WTC11 (cell line): ENCODE data around the gene ST6GALNAC3. TPM values are rescaled to one million over a fixed set of nuclear protein-coding genes. Genes with fewer than 3 reads are reported as not detected.

Experiments
- ATAC-seq: fragments of 200-7000 bp; cut with Tn5 transposase; 2 replicates; pipeline ENCODE4 v1.10.0; 2021; ENCODE audit warnings: mild to moderate bottlenecking, moderate library complexity
- CTCF ChIA-PET: fragments of 300-600 bp; sonication (Branson Sonifier 250); formaldehyde crosslinking; loops from one replicate; lab custom pipeline; 2021; ENCODE audit warnings: antibody characterized with exemption; lab: Charles Lee
- POLR2A ChIA-PET: fragments of 350-600 bp; sonication (Branson Sonifier 250); formaldehyde crosslinking; loops from one replicate; lab custom pipeline; 2021; ENCODE audit warnings: antibody characterized with exemption; lab: Charles Lee
- DNase-seq: peaks from one replicate; pipeline ENCODE4 v3.0.0; 2021; ENCODE audit warnings: low spot score
- H3K27ac Mint-ChIP-seq: 2 replicates; pipeline ENCODE4 v1.8.0; 2021; ENCODE audit warnings: mixed read lengths
- H3K27me3 Mint-ChIP-seq: 2 replicates; pipeline ENCODE4 v1.8.0; 2021; ENCODE audit warnings: low read depth, mild to moderate bottlenecking, moderate library complexity, mixed read lengths
- H3K36me3 Mint-ChIP-seq: 2 replicates; pipeline ENCODE4 v1.8.0; 2021; ENCODE audit warnings: mixed read lengths
- H3K4me1 Mint-ChIP-seq: 2 replicates; pipeline ENCODE4 v1.8.0; 2022; ENCODE audit warnings: mixed read lengths
- H3K4me3 Mint-ChIP-seq: 2 replicates; pipeline ENCODE4 v1.8.0; 2021; ENCODE audit warnings: mild to moderate bottlenecking, moderate library complexity, mixed read lengths
- H3K9me3 Mint-ChIP-seq: 2 replicates; pipeline ENCODE4 v1.8.0; 2021; ENCODE audit warnings: mixed read lengths
- ATF1 ChIP-seq: sonication (generic); formaldehyde crosslinking; IDR thresholded peaks from 2 replicates; pipeline ENCODE4 v1.8.1; 2023; ENCODE audit warnings: mild to moderate bottlenecking, moderate library complexity, missing genetic modification reagents
- JUN ChIP-seq: sonication (generic); formaldehyde crosslinking; IDR thresholded peaks from 2 replicates; pipeline ENCODE4 v1.8.0; 2023; ENCODE audit warnings: mild to moderate bottlenecking, missing genetic modification reagents
- KAT7 ChIP-seq: sonication (generic); formaldehyde crosslinking; IDR thresholded peaks from 2 replicates; pipeline ENCODE4 v1.8.1; 2023; ENCODE audit warnings: missing genetic modification reagents, mild to moderate bottlenecking, borderline replicate concordance
- NFATC4 ChIP-seq: fragments of 250-450 bp; sonication (Bioruptor Pico); IDR thresholded peaks from 2 replicates; pipeline ENCODE4 v1.9.0; 2021; ENCODE audit warnings: mild to moderate bottlenecking
- OVOL2 ChIP-seq: fragments of 250-450 bp; sonication (Bioruptor Pico); IDR thresholded peaks from 2 replicates; pipeline ENCODE4 v1.9.0; 2021; ENCODE audit warnings: mild to moderate bottlenecking, borderline replicate concordance
- RELA ChIP-seq: sonication (generic); formaldehyde crosslinking; IDR thresholded peaks from 2 replicates; pipeline ENCODE4 v1.8.1; 2022; ENCODE audit warnings: missing genetic modification reagents, mild to moderate bottlenecking, borderline replicate concordance
- TEAD4 ChIP-seq: sonication (generic); formaldehyde crosslinking; IDR thresholded peaks from 2 replicates; pipeline ENCODE4 v1.8.0; 2022; ENCODE audit warnings: mild to moderate bottlenecking, missing genetic modification reagents
- TP53 ChIP-seq: sonication (generic); formaldehyde crosslinking; IDR thresholded peaks from 2 replicates; pipeline ENCODE4 v1.8.1; 2023; ENCODE audit warnings: mild to moderate bottlenecking, missing genetic modification reagents
- ZNF219 ChIP-seq: sonication (generic); formaldehyde crosslinking; IDR thresholded peaks from 2 replicates; pipeline ENCODE4 v1.8.0; 2023; ENCODE audit warnings: missing genetic modification reagents, mild to moderate bottlenecking, borderline replicate concordance
- ZNF317 ChIP-seq: sonication (generic); formaldehyde crosslinking; IDR thresholded peaks from 2 replicates; pipeline ENCODE4 v1.8.1; 2023; ENCODE audit warnings: low read depth, mild to moderate bottlenecking, moderate library complexity, missing genetic modification reagents, borderline replicate concordance
- ZNF416 ChIP-seq: fragments of 250-450 bp; sonication (Bioruptor Pico); IDR thresholded peaks from 2 replicates; pipeline ENCODE4 v1.9.0; 2021; ENCODE audit warnings: mild to moderate bottlenecking, inconsistent platforms
- total RNA-seq: library from RNA; stranded (reverse); gene quantifications from 3 replicates; pipeline ENCODE4 v1.2.3, GENCODE V29; 2021
- TF ChIP-seq, protein P1 (sequence below): sonication (generic); formaldehyde crosslinking; IDR thresholded peaks from 2 replicates; pipeline ENCODE4 v1.8.0; 2022; ENCODE audit warnings: mild to moderate bottlenecking, missing genetic modification reagents
- TF ChIP-seq, protein P2 (sequence below): sonication (generic); formaldehyde crosslinking; conservative IDR thresholded peaks from 2 replicates; pipeline ENCODE4 v1.8.1; 2023; ENCODE audit warnings: mild to moderate bottlenecking, low read depth, missing genetic modification reagents, moderate library complexity
- TF ChIP-seq, protein P3 (sequence below): sonication (generic); formaldehyde crosslinking; IDR thresholded peaks from 2 replicates; pipeline ENCODE4 v1.8.1; 2022; ENCODE audit warnings: missing genetic modification reagents, borderline replicate concordance
- TF ChIP-seq, protein P4 (sequence below): sonication (generic); formaldehyde crosslinking; IDR thresholded peaks from 2 replicates; pipeline ENCODE4 v1.8.0; 2022; ENCODE audit warnings: mild to moderate bottlenecking, missing genetic modification reagents
- TF ChIP-seq, protein P5 (sequence below): sonication (generic); formaldehyde crosslinking; IDR thresholded peaks from 2 replicates; pipeline ENCODE4 v1.8.1; 2022; ENCODE audit warnings: low read depth, mild to moderate bottlenecking, moderate library complexity, missing genetic modification reagents, borderline replicate concordance
- TF ChIP-seq, protein P6 (sequence below): sonication (generic); formaldehyde crosslinking; IDR thresholded peaks from 2 replicates; pipeline ENCODE4 v1.8.0; 2023; ENCODE audit warnings: missing genetic modification reagents
- TF ChIP-seq, protein P7 (sequence below): sonication (generic); formaldehyde crosslinking; IDR thresholded peaks from 2 replicates; pipeline ENCODE4 v1.8.0; 2022; ENCODE audit warnings: mild to moderate bottlenecking, missing genetic modification reagents
- TF ChIP-seq, protein P8 (sequence below): fragments of 250-450 bp; sonication (Bioruptor Pico); IDR thresholded peaks from 2 replicates; pipeline ENCODE4 v2.1.2; 2022; ENCODE audit warnings: mild to moderate bottlenecking, moderate library complexity

The ST6GALNAC3 gene
- total RNA-seq, 1 experiment from 2014 or later = 11.9 TPM

DNA sequence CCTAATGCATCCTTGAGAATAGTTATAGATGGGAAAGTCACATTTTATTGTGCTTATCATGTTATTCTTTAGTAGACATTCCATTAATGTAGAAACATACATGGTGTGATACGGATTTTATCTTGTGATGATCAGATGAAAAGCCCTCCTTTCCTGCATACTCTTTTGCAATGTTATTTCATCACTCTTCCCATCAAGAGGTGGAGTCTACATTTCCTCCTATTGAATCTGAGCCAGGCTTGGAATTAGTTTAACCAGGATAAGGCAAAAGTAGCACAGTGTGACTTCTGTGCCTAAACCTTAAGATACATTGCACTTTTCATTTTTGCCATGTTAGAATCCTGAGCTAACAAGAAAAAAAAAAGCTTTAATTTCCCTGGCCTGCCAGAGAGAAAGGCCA is 399.0 kb downstream of the ST6GALNAC3 start:
- no peak overlapping the region for H3K4me3 Mint-ChIP-seq
- CTCF ChIA-PET = no interaction called here

DNA sequence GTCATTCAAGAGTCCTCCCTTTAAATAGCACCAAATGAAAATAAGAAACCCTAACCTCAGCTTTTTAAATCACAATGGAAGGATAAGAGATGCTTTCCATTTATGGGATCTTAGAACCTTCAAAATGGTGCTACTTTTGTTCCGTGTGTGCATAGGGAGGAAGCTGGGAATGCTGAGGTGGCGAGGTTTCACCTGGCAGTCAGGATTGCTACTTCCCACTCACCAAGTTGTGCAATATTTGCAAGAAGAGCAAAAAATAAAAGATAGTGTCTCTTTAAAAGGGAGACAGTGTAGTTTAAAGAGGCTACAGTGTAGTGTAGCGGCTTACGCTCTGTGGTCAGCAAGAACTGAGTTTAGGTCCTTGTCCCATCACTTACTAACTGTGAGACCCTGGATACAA is 400.4 kb downstream of the ST6GALNAC3 start:
- ATAC-seq = no peak
- CTCF ChIA-PET = no interaction called here
- H3K9me3 Mint-ChIP-seq = peaks cover 13% of the 10 kb centered on the region

More for the DNA sequence above, 399.0 kb downstream of the ST6GALNAC3 start:
- Mint-ChIP-seq H3K36me3 (no peaks in the 10 kb centered on the region), H3K27ac (no peak overlapping the region), H3K9me3 (peaks cover 6% of the 10 kb centered on the region), H3K4me1 (peaks cover 11% of the 10 kb centered on the region), H3K27me3 (no peaks in the 10 kb centered on the region)
- DNase-seq (no peak), ATAC-seq (no peak)
- TF ChIP-seq, protein P1, sequence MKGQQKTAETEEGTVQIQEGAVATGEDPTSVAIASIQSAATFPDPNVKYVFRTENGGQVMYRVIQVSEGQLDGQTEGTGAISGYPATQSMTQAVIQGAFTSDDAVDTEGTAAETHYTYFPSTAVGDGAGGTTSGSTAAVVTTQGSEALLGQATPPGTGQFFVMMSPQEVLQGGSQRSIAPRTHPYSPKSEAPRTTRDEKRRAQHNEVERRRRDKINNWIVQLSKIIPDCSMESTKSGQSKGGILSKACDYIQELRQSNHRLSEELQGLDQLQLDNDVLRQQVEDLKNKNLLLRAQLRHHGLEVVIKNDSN = no peak
- TF ChIP-seq TP53 (no peak), ZNF317 (CRISPR knock-in tag) (no peak), ATF1 (CRISPR knock-in tag) (no peak), ZNF219 (CRISPR knock-in tag) (no peak), ZNF416 (CRISPR knock-in tag) (no peak), RELA (no peak)
- TF ChIP-seq, protein P2, sequence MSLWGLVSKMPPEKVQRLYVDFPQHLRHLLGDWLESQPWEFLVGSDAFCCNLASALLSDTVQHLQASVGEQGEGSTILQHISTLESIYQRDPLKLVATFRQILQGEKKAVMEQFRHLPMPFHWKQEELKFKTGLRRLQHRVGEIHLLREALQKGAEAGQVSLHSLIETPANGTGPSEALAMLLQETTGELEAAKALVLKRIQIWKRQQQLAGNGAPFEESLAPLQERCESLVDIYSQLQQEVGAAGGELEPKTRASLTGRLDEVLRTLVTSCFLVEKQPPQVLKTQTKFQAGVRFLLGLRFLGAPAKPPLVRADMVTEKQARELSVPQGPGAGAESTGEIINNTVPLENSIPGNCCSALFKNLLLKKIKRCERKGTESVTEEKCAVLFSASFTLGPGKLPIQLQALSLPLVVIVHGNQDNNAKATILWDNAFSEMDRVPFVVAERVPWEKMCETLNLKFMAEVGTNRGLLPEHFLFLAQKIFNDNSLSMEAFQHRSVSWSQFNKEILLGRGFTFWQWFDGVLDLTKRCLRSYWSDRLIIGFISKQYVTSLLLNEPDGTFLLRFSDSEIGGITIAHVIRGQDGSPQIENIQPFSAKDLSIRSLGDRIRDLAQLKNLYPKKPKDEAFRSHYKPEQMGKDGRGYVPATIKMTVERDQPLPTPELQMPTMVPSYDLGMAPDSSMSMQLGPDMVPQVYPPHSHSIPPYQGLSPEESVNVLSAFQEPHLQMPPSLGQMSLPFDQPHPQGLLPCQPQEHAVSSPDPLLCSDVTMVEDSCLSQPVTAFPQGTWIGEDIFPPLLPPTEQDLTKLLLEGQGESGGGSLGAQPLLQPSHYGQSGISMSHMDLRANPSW (CRISPR knock-in tag) = no peak
- POLR2A ChIA-PET = no interaction called here

DNA sequence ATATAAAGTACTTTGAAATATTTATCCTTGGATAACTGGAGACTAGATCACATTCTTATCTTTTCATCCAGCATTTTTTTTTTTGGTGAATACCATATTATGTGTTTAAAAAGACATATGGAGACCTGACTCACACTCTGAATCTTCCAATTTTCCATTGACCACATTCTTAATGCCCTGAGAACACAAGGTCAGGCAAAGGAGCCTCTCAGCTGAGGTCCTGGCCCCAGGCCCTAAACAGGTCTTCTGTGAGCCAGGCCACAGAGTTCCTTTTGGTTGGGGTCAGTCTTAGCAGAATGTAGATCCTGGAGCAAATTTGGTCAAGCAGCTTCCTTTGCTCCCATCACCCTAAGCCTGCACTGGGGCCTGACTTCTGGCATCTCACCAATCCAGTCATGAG is 402.6 kb downstream of the ST6GALNAC3 start:
- Mint-ChIP-seq H3K4me3 (no peak overlapping the region), H3K36me3 (peaks cover 3% of the 10 kb centered on the region; the same call in 1 of the 2 replicates), H3K9me3 (peaks cover 13% of the 10 kb centered on the region), H3K27ac (no peak overlapping the region), H3K4me1 (peaks cover 6% of the 10 kb centered on the region; the same call in 1 of the 2 replicates), H3K27me3 (no peaks in the 10 kb centered on the region)
- ChIA-PET CTCF (no interaction called here), POLR2A (no interaction called here)
- no peak for ATAC-seq
- DNase-seq = no peak
- TF ChIP-seq OVOL2 (CRISPR knock-in tag) (no peak), TEAD4 (no peak), NFATC4 (CRISPR knock-in tag) (no peak)
- TF ChIP-seq, protein P3, sequence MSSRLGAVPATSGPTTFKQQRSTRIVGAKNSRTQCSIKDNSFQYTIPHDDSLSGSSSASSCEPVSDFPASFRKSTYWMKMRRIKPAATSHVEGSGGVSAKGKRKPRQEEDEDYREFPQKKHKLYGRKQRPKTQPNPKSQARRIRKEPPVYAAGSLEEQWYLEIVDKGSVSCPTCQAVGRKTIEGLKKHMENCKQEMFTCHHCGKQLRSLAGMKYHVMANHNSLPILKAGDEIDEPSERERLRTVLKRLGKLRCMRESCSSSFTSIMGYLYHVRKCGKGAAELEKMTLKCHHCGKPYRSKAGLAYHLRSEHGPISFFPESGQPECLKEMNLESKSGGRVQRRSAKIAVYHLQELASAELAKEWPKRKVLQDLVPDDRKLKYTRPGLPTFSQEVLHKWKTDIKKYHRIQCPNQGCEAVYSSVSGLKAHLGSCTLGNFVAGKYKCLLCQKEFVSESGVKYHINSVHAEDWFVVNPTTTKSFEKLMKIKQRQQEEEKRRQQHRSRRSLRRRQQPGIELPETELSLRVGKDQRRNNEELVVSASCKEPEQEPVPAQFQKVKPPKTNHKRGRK (CRISPR knock-in tag) = no peak
- TF ChIP-seq, protein P2 (CRISPR knock-in tag) = no peak
- TF ChIP-seq, protein P4, sequence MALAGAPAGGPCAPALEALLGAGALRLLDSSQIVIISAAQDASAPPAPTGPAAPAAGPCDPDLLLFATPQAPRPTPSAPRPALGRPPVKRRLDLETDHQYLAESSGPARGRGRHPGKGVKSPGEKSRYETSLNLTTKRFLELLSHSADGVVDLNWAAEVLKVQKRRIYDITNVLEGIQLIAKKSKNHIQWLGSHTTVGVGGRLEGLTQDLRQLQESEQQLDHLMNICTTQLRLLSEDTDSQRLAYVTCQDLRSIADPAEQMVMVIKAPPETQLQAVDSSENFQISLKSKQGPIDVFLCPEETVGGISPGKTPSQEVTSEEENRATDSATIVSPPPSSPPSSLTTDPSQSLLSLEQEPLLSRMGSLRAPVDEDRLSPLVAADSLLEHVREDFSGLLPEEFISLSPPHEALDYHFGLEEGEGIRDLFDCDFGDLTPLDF (CRISPR knock-in tag) = no peak

More for the DNA sequence above, 400.4 kb downstream of the ST6GALNAC3 start:
- Mint-ChIP-seq H3K36me3 (peaks cover 3% of the 10 kb centered on the region; the same call in 1 of the 2 replicates), H3K27ac (no peak overlapping the region), H3K4me3 (no peak overlapping the region), H3K27me3 (no peaks in the 10 kb centered on the region), H3K4me1 (peaks cover 11% of the 10 kb centered on the region)
- no peak for DNase-seq
- POLR2A ChIA-PET = no interaction called here
- TF ChIP-seq, protein P5, sequence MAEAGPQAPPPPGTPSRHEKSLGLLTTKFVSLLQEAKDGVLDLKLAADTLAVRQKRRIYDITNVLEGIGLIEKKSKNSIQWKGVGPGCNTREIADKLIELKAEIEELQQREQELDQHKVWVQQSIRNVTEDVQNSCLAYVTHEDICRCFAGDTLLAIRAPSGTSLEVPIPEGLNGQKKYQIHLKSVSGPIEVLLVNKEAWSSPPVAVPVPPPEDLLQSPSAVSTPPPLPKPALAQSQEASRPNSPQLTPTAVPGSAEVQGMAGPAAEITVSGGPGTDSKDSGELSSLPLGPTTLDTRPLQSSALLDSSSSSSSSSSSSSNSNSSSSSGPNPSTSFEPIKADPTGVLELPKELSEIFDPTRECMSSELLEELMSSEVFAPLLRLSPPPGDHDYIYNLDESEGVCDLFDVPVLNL (CRISPR knock-in tag) = no peak
- no peak for TF ChIP-seq NFATC4 (CRISPR knock-in tag)
- TF ChIP-seq, protein P6, sequence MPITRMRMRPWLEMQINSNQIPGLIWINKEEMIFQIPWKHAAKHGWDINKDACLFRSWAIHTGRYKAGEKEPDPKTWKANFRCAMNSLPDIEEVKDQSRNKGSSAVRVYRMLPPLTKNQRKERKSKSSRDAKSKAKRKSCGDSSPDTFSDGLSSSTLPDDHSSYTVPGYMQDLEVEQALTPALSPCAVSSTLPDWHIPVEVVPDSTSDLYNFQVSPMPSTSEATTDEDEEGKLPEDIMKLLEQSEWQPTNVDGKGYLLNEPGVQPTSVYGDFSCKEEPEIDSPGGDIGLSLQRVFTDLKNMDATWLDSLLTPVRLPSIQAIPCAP (CRISPR knock-in tag) = no peak
- TF ChIP-seq KAT7 = no peak
- TF ChIP-seq, protein P7, sequence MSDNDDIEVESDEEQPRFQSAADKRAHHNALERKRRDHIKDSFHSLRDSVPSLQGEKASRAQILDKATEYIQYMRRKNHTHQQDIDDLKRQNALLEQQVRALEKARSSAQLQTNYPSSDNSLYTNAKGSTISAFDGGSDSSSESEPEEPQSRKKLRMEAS (CRISPR knock-in tag) = no peak
- no peak for TF ChIP-seq JUN (CRISPR knock-in tag)
- TF ChIP-seq, protein P8, sequence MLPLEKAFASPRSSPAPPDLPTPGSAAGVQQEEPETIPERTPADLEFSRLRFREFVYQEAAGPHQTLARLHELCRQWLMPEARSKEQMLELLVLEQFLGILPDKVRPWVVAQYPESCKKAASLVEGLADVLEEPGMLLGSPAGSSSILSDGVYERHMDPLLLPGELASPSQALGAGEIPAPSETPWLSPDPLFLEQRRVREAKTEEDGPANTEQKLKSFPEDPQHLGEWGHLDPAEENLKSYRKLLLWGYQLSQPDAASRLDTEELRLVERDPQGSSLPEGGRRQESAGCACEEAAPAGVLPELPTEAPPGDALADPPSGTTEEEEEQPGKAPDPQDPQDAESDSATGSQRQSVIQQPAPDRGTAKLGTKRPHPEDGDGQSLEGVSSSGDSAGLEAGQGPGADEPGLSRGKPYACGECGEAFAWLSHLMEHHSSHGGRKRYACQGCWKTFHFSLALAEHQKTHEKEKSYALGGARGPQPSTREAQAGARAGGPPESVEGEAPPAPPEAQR (CRISPR knock-in tag) = no peak
